ENCODE measurements around the gene WAC. TPM values are rescaled to one million over a fixed set of nuclear protein-coding genes. Genes with fewer than 3 reads are reported as not detected.

WAC gene
- total RNA-seq, 1 experiment from 2014 or later, result 125 TPM

GRCh38 chr10:28663576-28664368 lies 130.9 kb downstream of the WAC start:
- no peaks in the 10 kb centered on the region for H3K9me3 ChIP-seq (ENCODE audit: low read depth, low read length, poor library complexity, severe bottlenecking)
- POLR2A ChIA-PET (ENCODE audit: low non-redundant PET), result no interaction called here
- CTCF ChIA-PET, result interaction anchor here (0.5 to 2.2 kb wide), 14 partner anchors 13 to 833 kb away, joined by 3 to 22 read pairs (median 4); partner anchors contain the start of gene BAMBI
- H3K27ac ChIP-seq (ENCODE audit: low read depth, low read length, poor library complexity, severe bottlenecking), result no peak overlapping the region
- intact Hi-C loops (cut with micrococcal nuclease; ENCODE audit: unreplicated experiment), result loop anchor here (1.0 to 5.0 kb wide), 5 partner anchors 35 to 714 kb away; no protein-coding TSS in a partner anchor
- no peaks in the 10 kb centered on the region for H3K36me3 ChIP-seq (ENCODE audit: insufficient read depth, low read length, poor library complexity, severe bottlenecking)
- H3K27me3 ChIP-seq (replicated peaks; ENCODE audit: insufficient read depth, low read depth, low read length, poor library complexity), result no peaks in the 10 kb centered on the region
- H3K4me3 ChIP-seq (ENCODE audit: low read depth, low read length, poor library complexity, severe bottlenecking), result no peak overlapping the region
- peak; percentile 94 for DNase-seq (ENCODE audit: low spot score)
- BruUV-seq (replicated peaks), result no TSS peak
- no peaks in the 10 kb centered on the region for H3K4me1 ChIP-seq (ENCODE audit: insufficient read depth, low read length, poor library complexity, severe bottlenecking)
- TF ChIP-seq, protein P1, sequence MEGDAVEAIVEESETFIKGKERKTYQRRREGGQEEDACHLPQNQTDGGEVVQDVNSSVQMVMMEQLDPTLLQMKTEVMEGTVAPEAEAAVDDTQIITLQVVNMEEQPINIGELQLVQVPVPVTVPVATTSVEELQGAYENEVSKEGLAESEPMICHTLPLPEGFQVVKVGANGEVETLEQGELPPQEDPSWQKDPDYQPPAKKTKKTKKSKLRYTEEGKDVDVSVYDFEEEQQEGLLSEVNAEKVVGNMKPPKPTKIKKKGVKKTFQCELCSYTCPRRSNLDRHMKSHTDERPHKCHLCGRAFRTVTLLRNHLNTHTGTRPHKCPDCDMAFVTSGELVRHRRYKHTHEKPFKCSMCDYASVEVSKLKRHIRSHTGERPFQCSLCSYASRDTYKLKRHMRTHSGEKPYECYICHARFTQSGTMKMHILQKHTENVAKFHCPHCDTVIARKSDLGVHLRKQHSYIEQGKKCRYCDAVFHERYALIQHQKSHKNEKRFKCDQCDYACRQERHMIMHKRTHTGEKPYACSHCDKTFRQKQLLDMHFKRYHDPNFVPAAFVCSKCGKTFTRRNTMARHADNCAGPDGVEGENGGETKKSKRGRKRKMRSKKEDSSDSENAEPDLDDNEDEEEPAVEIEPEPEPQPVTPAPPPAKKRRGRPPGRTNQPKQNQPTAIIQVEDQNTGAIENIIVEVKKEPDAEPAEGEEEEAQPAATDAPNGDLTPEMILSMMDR (conservative IDR thresholded peaks at IDR 0.05; ENCODE audit: low read depth, low read length), result peak; percentile 98
- TF ChIP-seq EZH2 (IDR thresholded peaks at IDR 0.05; ENCODE audit: borderline replicate concordance, low read depth, low read length, poor library complexity, severe bottlenecking), result no peak

DNA sequence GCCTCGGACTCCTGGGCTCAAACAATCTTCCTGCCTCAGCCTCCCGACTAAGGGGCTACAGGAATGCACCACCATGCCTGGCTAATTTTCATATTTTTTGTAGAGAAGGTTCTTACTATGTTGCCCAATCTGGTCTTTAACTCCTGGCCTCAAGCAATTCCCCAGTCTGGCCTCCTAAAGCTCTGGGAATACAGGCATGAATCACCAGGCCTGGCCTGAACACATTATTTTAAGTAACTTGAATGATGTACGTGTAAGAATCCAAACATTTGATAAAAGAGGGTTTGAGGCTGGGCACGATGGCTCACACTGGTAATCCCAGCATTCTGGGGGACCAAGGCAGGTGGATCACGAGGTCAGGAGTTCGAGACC lies 131.4 kb downstream of the WAC start:
- intact Hi-C loops (cut with micrococcal nuclease; ENCODE audit: unreplicated experiment), result loop anchor here (1.0 to 5.0 kb wide), 4 partner anchors 36 to 713 kb away; no protein-coding TSS in a partner anchor
- TF ChIP-seq EZH2 (IDR thresholded peaks at IDR 0.05; ENCODE audit: borderline replicate concordance, low read depth, low read length, poor library complexity, severe bottlenecking), result no peak
- TF ChIP-seq, protein P1 (conservative IDR thresholded peaks at IDR 0.05; ENCODE audit: low read depth, low read length), result no peak
- no peak for DNase-seq (ENCODE audit: low spot score)
- Histone ChIP-seq H3K36me3 (ENCODE audit: insufficient read depth, low read length, poor library complexity, severe bottlenecking) (no peaks in the 10 kb centered on the region), H3K4me3 (ENCODE audit: low read depth, low read length, poor library complexity, severe bottlenecking) (no peak overlapping the region), H3K27me3 (replicated peaks; ENCODE audit: insufficient read depth, low read depth, low read length, poor library complexity) (no peaks in the 10 kb centered on the region), H3K27ac (ENCODE audit: low read depth, low read length, poor library complexity, severe bottlenecking) (no peak overlapping the region), H3K4me1 (ENCODE audit: insufficient read depth, low read length, poor library complexity, severe bottlenecking) (no peaks in the 10 kb centered on the region), H3K9me3 (ENCODE audit: low read depth, low read length, poor library complexity, severe bottlenecking) (no peaks in the 10 kb centered on the region)
- ChIA-PET CTCF (interaction anchor here (0.5 to 2.2 kb wide), 14 partner anchors 13 to 832 kb away, joined by 3 to 22 read pairs (median 4); partner anchors contain the start of gene BAMBI), POLR2A (ENCODE audit: low non-redundant PET) (no interaction called here)
- BruUV-seq (replicated peaks), result no TSS peak

DNA sequence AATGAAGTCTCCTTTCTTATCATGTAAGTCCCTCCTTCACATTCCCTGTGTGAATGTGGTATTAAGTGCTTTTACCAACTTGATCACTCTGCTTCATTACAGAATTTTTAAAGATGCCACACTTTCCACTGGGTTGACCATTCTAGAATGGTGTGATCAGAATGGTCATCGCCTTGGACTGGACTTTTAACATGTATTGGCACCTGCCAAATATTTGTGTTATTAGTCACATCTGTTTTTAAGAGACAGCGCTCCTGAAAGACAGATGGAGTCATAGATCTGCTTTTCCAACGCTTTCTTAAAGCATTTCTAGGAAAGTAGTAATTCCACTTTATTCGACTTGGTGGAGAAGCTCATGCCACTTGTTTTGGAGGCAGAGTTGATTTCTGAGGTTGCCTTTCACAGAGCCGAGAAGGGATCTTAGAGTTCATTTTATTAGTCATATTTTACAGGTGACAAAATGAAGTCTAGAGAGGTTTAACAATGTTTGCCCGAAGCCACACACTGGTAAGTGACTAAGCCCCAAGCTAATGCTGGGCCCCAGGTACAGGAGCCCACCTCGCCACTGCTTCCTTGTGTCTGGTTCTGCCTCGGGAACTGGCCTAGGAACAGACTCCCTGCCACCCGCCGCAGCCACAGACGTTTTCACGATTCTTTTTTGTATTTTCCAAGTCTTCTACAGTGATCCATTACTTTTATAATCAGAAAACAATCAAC lies 134.0 kb downstream of the WAC start:
- no peaks in the 10 kb centered on the region for H3K27me3 ChIP-seq (replicated peaks; ENCODE audit: insufficient read depth, low read depth, low read length, poor library complexity)
- H3K4me1 ChIP-seq (ENCODE audit: insufficient read depth, low read length, poor library complexity, severe bottlenecking), result no peaks in the 10 kb centered on the region
- no TSS peak for BruUV-seq (replicated peaks)
- POLR2A ChIA-PET (ENCODE audit: low non-redundant PET), result interaction anchor here (0.7 kb wide), 1 partner anchor 663 kb away, joined by 3 read pairs; no protein-coding TSS in a partner anchor
- no peak for DNase-seq (ENCODE audit: low spot score)
- H3K9me3 ChIP-seq (ENCODE audit: low read depth, low read length, poor library complexity, severe bottlenecking), result no peaks in the 10 kb centered on the region
- H3K36me3 ChIP-seq (ENCODE audit: insufficient read depth, low read length, poor library complexity, severe bottlenecking), result no peaks in the 10 kb centered on the region
- CTCF ChIA-PET, result no interaction called here
- H3K27ac ChIP-seq (ENCODE audit: low read depth, low read length, poor library complexity, severe bottlenecking), result no peak overlapping the region
- no peak for TF ChIP-seq EZH2 (IDR thresholded peaks at IDR 0.05; ENCODE audit: borderline replicate concordance, low read depth, low read length, poor library complexity, severe bottlenecking)
- TF ChIP-seq, protein P1 (conservative IDR thresholded peaks at IDR 0.05; ENCODE audit: low read depth, low read length), result no peak
- intact Hi-C loops (cut with micrococcal nuclease; ENCODE audit: unreplicated experiment), result no loop called here
- H3K4me3 ChIP-seq (ENCODE audit: low read depth, low read length, poor library complexity, severe bottlenecking), result no peak overlapping the region

Measured in A673 (cell line).